ENCODE data around the gene CELF2. TPM values are rescaled to one million over a fixed set of nuclear protein-coding genes. Genes with fewer than 3 reads are reported as not detected.

The CELF2 gene
- total RNA-seq, 4 donors from 2014 or later, result 27.0 to 44.1 (median 31.3) TPM

- WGBS, 2 donors (ENCODE audit: low coverage in 1 of 2), result 74 to 86% methylated on average over 4 of the region's 4 CpGs
These were observed 41.0 kb upstream of the CELF2 start for GRCh38 chr10:10976652-10977051.

GRCh38 chr10:10977226-10977956 lies 40.3 kb upstream of the CELF2 start:
- Histone ChIP-seq H3K27ac (peak overlapping the region in 1 of 4 donors; percentile 22), H3K9me3 (no peaks in the 10 kb centered on the region), H3K27me3 (no peaks in the 10 kb centered on the region), H3K36me3 (no peaks in the 10 kb centered on the region), H3K4me1 (no peaks in the 10 kb centered on the region), H3K4me3 (no peak overlapping the region)
- 59 to 94% methylated on average over 2 of the region's 2 CpGs for WGBS, 2 donors (ENCODE audit: low coverage in 1 of 2)
- no peak for DNase-seq
- in situ Hi-C loops (cut with MboI; ENCODE audit: low pct_ligation_motif_present in 1 of 4, low pct_unique_long_range_greater_than_20kb in 1 of 4, low sequenced_read_pairs in 3 of 4) (no loop called here), intact Hi-C loops (cut with DNase I; ENCODE audit: low total_unique reads) (no loop called here)
- TF ChIP-seq CTCF (IDR thresholded peaks at IDR 0.05) (no peak), POLR2A (IDR thresholded peaks at IDR 0.05) (no peak), POLR2AphosphoS5 (IDR thresholded peaks at IDR 0.05) (peak in 1 of 3 donors; percentile 66)

More at GRCh38 chr10:10976652-10977051, 41.0 kb upstream of the CELF2 start:
- in situ Hi-C loops (cut with MboI; ENCODE audit: low pct_ligation_motif_present in 1 of 4, low pct_unique_long_range_greater_than_20kb in 1 of 4, low sequenced_read_pairs in 3 of 4) (no loop called here), intact Hi-C loops (cut with DNase I; ENCODE audit: low total_unique reads) (no loop called here)
- TF ChIP-seq POLR2AphosphoS5 (IDR thresholded peaks at IDR 0.05), result no peak
- TF ChIP-seq POLR2A (IDR thresholded peaks at IDR 0.05), result no peak
- TF ChIP-seq EP300 (IDR thresholded peaks at IDR 0.05; ENCODE audit: low read depth), result no peak
- TF ChIP-seq CTCF (IDR thresholded peaks at IDR 0.05), result no peak
- Histone ChIP-seq H3K36me3 (no peaks in the 10 kb centered on the region), H3K27me3 (no peaks in the 10 kb centered on the region), H3K9me3 (no peaks in the 10 kb centered on the region), H3K27ac (peak overlapping the region in 2 of 4 donors; percentile 46 to 51), H3K4me1 (no peaks in the 10 kb centered on the region), H3K4me3 (no peak overlapping the region)
- no peak for DNase-seq

- in situ Hi-C loops (cut with MboI; ENCODE audit: low pct_ligation_motif_present in 1 of 4, low pct_unique_long_range_greater_than_20kb in 1 of 4, low sequenced_read_pairs in 3 of 4), result no loop called here
- intact Hi-C loops (cut with DNase I; ENCODE audit: low total_unique reads), result no loop called here
- Histone ChIP-seq H3K4me1 (no peaks in the 10 kb centered on the region), H3K9me3 (no peaks in the 10 kb centered on the region), H3K27me3 (no peaks in the 10 kb centered on the region), H3K4me3 (no peak overlapping the region), H3K27ac (peak overlapping the region in 1 of 4 donors; percentile 22), H3K36me3 (no peaks in the 10 kb centered on the region)
- DNase-seq, result no peak
- TF ChIP-seq CTCF (IDR thresholded peaks at IDR 0.05), result no peak
- no peak for TF ChIP-seq POLR2A (IDR thresholded peaks at IDR 0.05)
- no peak for TF ChIP-seq POLR2AphosphoS5 (IDR thresholded peaks at IDR 0.05)
- TF ChIP-seq EP300 (IDR thresholded peaks at IDR 0.05; ENCODE audit: low read depth), result no peak
- WGBS, 2 donors (ENCODE audit: low coverage in 1 of 2), result 70 to 94% methylated on average over 2 of the region's 2 CpGs
These were observed 39.7 kb upstream of the CELF2 start for GRCh38 chr10:10977978-10978377.

- Histone ChIP-seq H3K27ac (no peak overlapping the region), H3K4me1 (peaks cover 0 to 5% (median 0%) of the 10 kb centered on the region in 4 donors), H3K36me3 (no peaks in the 10 kb centered on the region), H3K9me3 (no peaks in the 10 kb centered on the region), H3K27me3 (no peaks in the 10 kb centered on the region), H3K4me3 (no peak overlapping the region)
- intact Hi-C loops (cut with DNase I; ENCODE audit: low total_unique reads), result no loop called here
- TF ChIP-seq EP300 (IDR thresholded peaks at IDR 0.05; ENCODE audit: low read depth) (no peak), CTCF (IDR thresholded peaks at IDR 0.05) (no peak), POLR2AphosphoS5 (IDR thresholded peaks at IDR 0.05) (no peak), POLR2A (IDR thresholded peaks at IDR 0.05) (no peak)
- DNase-seq, result no peak
- 82 to 93% methylated on average over 2 of the region's 2 CpGs for WGBS, 2 donors (ENCODE audit: low coverage in 1 of 2)
- in situ Hi-C loops (cut with MboI; ENCODE audit: low pct_ligation_motif_present in 1 of 4, low pct_unique_long_range_greater_than_20kb in 1 of 4, low sequenced_read_pairs in 3 of 4), result no loop called here
These were observed 32.3 kb upstream of the CELF2 start for GRCh38 chr10:10985361-10985760.
